Mesendoderm (in vitro differentiated cells): ENCODE data around the gene CARMIL1.

Source experiments
- DNase-seq: peaks from one replicate; pipeline ENCODE4 v3.0.0; 2013
- H2AK5ac ChIP-seq: 2 replicates; pipeline ENCODE4 v1.6.1; 2013; ENCODE audit warnings: low read length, inconsistent platforms
- H2BK120ac ChIP-seq: 2 replicates; pipeline ENCODE4 v1.6.1; 2013; ENCODE audit warnings: low read depth, mild to moderate bottlenecking, low read length, moderate library complexity, mixed read lengths
- H2BK15ac ChIP-seq: replicated peaks from 2 replicates; pipeline ENCODE4 v1.6.1; 2013; ENCODE audit warnings: low read depth, mild to moderate bottlenecking, moderate library complexity
- H2BK5ac ChIP-seq: 2 replicates; pipeline ENCODE4 v1.6.1; 2013; ENCODE audit warnings: low read length, inconsistent platforms
- H3K18ac ChIP-seq: 2 replicates; pipeline ENCODE4 v1.6.1; 2013; ENCODE audit warnings: mild to moderate bottlenecking, low read length, mixed read lengths
- H3K23ac ChIP-seq: one replicate; pipeline ENCODE4 v1.6.1; 2013; ENCODE audit warnings: low read length
- H3K27ac ChIP-seq: 2 replicates; pipeline ENCODE4 v1.5.1; 2013; ENCODE audit warnings: low read depth, mild to moderate bottlenecking, inconsistent platforms, low read length, moderate library complexity
- H3K27me3 ChIP-seq: 2 replicates; pipeline ENCODE4 v1.6.1; 2013; ENCODE audit warnings: low read length, control low read depth, mild to moderate bottlenecking, inconsistent platforms; ENCODE audit not compliant: insufficient read depth, poor library complexity
- H3K36me3 ChIP-seq: 2 replicates; pipeline ENCODE4 v1.6.1; 2013; ENCODE audit warnings: low read length, inconsistent platforms; ENCODE audit not compliant: control insufficient read depth, insufficient read depth
- H3K4ac ChIP-seq: one replicate; pipeline ENCODE4 v1.6.1; 2013; ENCODE audit warnings: low read depth, mild to moderate bottlenecking, low read length, moderate library complexity
- H3K4me1 ChIP-seq: 2 replicates; pipeline ENCODE4 v1.6.1; 2013; ENCODE audit warnings: low read depth, low read length, inconsistent platforms; ENCODE audit not compliant: control insufficient read depth
- H3K4me2 ChIP-seq: 2 replicates; pipeline ENCODE4 v1.6.1; 2013; ENCODE audit warnings: low read length
- H3K4me3 ChIP-seq: 2 replicates; pipeline ENCODE4 v1.5.1; 2013; ENCODE audit warnings: mild to moderate bottlenecking, low read length
- H3K56ac ChIP-seq: one replicate; pipeline ENCODE4 v1.6.1; 2013; ENCODE audit warnings: low read length
- H3K79me1 ChIP-seq: 2 replicates; pipeline ENCODE4 v1.6.1; 2013; ENCODE audit warnings: low read length, inconsistent platforms
- H3K79me2 ChIP-seq: 2 replicates; pipeline ENCODE4 v1.6.1; 2013; ENCODE audit warnings: mild to moderate bottlenecking, low read length; ENCODE audit not compliant: control insufficient read depth, insufficient read depth
- H3K9ac ChIP-seq: 2 replicates; pipeline ENCODE4 v1.6.1; 2013; ENCODE audit warnings: low read length, inconsistent platforms
- H4K5ac ChIP-seq: one replicate; pipeline ENCODE4 v1.6.1; 2013; ENCODE audit warnings: low read length
- H4K8ac ChIP-seq: one replicate; pipeline ENCODE4 v1.6.1; 2013; ENCODE audit warnings: low read depth, mild to moderate bottlenecking, control low read depth, low read length, moderate library complexity
- WGBS: extraction: QIAGEN DNeasy Blood & Tissue Kit; methylation state at CpG from one replicate; pipeline ENCODE4 v1.1.7; 2013; ENCODE audit warnings: low lambda C conversion rate, missing lambda C conversion rate; ENCODE audit not compliant: insufficient coverage; ENCODE audit errors: extremely low coverage; 5-methylcytosine and 5-hydroxymethylcytosine counted together

Gene CARMIL1

DNA sequence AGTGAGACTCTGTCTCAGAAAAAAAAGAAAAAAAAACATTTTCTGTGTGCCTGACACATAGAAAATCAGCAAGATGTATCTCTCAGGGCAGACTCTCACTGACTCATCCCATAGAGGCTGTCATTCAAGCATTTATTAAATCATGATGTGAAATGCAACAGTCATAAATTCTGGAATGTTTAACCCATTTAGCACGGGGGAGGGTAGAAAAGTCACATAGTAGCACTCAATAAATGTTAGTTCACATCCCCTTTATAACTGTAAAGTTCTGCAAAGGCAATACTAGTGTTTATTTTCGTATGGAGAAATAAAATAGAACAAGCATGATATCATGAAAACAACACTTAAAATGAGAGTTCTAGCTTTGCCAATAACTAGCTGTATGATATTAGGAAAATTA, 15.5 kb upstream of the CARMIL1 start:
- H3K4me1 ChIP-seq: no peaks in the 10 kb centered on the region
- no peak overlapping the region for H3K4me2 ChIP-seq
- no peak overlapping the region for H2BK15ac ChIP-seq
- H3K9ac ChIP-seq: no peak overlapping the region
- H3K79me2 ChIP-seq: no peaks in the 10 kb centered on the region
- H4K8ac ChIP-seq: no peak overlapping the region
- H3K27me3 ChIP-seq: no peaks in the 10 kb centered on the region
- no peak overlapping the region for H2BK5ac ChIP-seq
- no peak overlapping the region for H3K4ac ChIP-seq
- no peak overlapping the region for H3K23ac ChIP-seq
- WGBS: no CpG with 5 or more reads among the region's 2 CpGs
- H3K79me1 ChIP-seq: no peaks in the 10 kb centered on the region
- no peak overlapping the region for H3K56ac ChIP-seq
- DNase-seq: no peak
- no peak overlapping the region for H3K27ac ChIP-seq
- no peak overlapping the region for H2BK120ac ChIP-seq
- H3K18ac ChIP-seq: no peak overlapping the region
- no peaks in the 10 kb centered on the region for H3K36me3 ChIP-seq
- no peak overlapping the region for H4K5ac ChIP-seq
- H3K4me3 ChIP-seq: no peak overlapping the region
- no peak overlapping the region for H2AK5ac ChIP-seq

DNA sequence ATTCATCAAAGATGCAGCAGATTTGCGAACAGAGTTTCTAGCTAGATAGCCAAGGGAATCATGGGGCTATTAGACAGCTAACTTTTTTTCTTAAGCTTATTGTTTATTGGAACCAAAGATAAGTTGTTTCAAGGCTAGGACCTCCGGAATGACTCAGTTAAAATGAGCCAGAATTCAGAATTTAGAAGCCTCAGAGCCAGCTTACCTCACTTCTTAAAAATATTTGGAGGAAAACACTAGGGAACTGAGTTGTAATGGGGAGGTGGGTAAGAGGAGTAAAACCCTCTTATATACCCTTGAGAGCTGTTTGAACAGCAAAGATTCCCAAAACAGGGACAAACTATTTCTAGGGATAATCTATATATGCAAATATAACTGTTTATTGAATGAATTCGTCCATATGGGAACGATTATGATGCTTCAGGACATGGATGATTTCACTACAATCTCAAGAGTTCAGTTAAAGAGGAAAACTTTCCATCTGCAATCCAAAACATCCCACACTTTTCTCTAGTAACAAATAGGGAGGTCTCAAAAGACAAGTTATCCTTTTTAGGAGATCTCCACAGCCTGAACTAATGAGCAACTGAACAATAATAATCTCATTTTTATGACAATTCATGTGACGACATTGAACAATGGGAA, 12.6 kb upstream of the CARMIL1 start:
- Histone ChIP-seq H2BK15ac (no peak overlapping the region), H3K4me1 (no peaks in the 10 kb centered on the region), H4K8ac (no peak overlapping the region), H3K27ac (no peak overlapping the region), H3K36me3 (no peaks in the 10 kb centered on the region), H3K56ac (no peak overlapping the region), H3K18ac (no peak overlapping the region), H3K9ac (no peak overlapping the region), H3K27me3 (no peaks in the 10 kb centered on the region), H2BK5ac (no peak overlapping the region), H4K5ac (no peak overlapping the region), H3K4ac (no peak overlapping the region), H3K23ac (no peak overlapping the region), H3K4me3 (no peak overlapping the region), H2AK5ac (no peak overlapping the region), H2BK120ac (no peak overlapping the region), H3K79me1 (no peaks in the 10 kb centered on the region), H3K4me2 (no peak overlapping the region), H3K79me2 (no peaks in the 10 kb centered on the region)
- no CpG with 5 or more reads among the region's 5 CpGs for WGBS
- DNase-seq: no peak

DNA sequence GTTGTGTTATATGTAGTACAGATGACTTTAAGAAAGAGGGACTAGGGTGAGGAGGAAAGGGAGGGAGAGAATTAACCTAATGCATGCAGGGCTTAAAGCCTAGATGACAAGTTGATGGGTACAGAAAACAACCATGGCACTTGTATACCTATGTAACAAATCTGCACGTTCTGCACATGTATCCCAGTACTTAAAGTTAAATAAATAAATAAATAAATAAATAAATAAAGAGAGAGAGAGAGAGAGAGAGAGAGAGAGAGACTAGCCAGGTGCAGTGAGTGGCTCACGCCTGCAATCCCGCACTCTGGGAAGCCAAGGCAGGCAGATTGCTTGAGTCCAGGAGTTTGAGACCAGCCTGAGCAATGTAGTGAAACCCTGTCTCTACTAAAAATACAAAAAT, 11.5 kb upstream of the CARMIL1 start:
- Histone ChIP-seq H3K18ac (no peak overlapping the region), H4K8ac (no peak overlapping the region), H3K4me1 (no peaks in the 10 kb centered on the region), H3K9ac (no peak overlapping the region), H3K4me2 (no peak overlapping the region), H2AK5ac (no peak overlapping the region), H3K27ac (no peak overlapping the region), H2BK5ac (no peak overlapping the region), H2BK15ac (no peak overlapping the region), H3K4ac (no peak overlapping the region), H3K36me3 (no peaks in the 10 kb centered on the region), H2BK120ac (no peak overlapping the region), H4K5ac (no peak overlapping the region), H3K79me1 (no peaks in the 10 kb centered on the region), H3K4me3 (no peak overlapping the region), H3K27me3 (no peaks in the 10 kb centered on the region), H3K56ac (no peak overlapping the region), H3K79me2 (no peaks in the 10 kb centered on the region), H3K23ac (no peak overlapping the region)
- no peak for DNase-seq
- no CpG with 5 or more reads among the region's 3 CpGs for WGBS

DNA sequence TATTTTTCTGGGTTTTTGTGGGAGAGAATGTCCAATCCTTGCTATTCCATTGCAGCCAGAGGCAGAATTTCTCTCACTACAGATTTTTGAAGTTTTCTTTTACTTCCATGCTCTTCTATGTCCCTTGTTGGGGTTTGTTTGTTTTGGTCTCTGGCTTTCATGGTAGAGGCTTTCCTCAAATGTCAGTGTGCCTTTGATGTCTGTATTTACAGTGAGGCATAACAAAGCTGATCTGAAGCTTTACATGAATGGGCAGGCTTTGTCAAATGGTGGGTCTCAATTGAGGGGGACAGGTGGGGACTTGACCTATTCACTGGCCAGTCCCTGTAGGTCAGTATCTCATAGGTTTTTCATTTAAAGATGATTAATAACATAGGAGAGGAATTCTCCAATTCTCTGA, 8.6 kb upstream of the CARMIL1 start:
- Histone ChIP-seq H3K27ac (no peak overlapping the region), H3K9ac (no peak overlapping the region), H2BK5ac (no peak overlapping the region), H3K4ac (no peak overlapping the region), H3K79me1 (no peaks in the 10 kb centered on the region), H2AK5ac (no peak overlapping the region), H3K18ac (no peak overlapping the region), H3K36me3 (no peaks in the 10 kb centered on the region), H4K8ac (no peak overlapping the region), H2BK120ac (no peak overlapping the region), H3K56ac (no peak overlapping the region), H3K79me2 (no peaks in the 10 kb centered on the region), H3K4me3 (no peak overlapping the region), H3K23ac (no peak overlapping the region), H2BK15ac (no peak overlapping the region), H3K4me2 (no peak overlapping the region), H4K5ac (no peak overlapping the region), H3K27me3 (no peaks in the 10 kb centered on the region), H3K4me1 (no peaks in the 10 kb centered on the region)
- DNase-seq: no peak

DNA sequence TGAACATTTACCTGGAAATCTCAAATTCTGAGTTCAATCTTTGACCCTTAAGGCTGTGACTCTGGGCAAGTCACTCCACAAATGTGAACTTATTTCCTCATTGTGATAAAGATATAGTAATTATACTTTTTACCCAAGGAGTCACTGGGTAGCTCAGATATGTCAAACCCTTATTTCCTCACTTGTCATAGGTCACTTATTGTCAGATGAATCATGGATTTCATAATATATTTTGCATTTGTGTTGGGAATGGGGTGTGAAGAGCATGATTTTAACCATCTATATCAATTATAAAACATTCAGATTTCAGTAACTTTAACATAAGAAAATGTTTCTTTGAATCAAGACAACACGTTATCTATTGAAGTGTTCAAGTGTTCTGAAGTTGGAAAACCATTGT, 3.7 kb upstream of the CARMIL1 start:
- Histone ChIP-seq H3K4me1 (peaks cover 7% of the 10 kb centered on the region), H3K27ac (no peak overlapping the region), H3K56ac (no peak overlapping the region), H3K4me2 (no peak overlapping the region), H3K36me3 (no peaks in the 10 kb centered on the region), H2BK5ac (no peak overlapping the region), H3K79me2 (no peaks in the 10 kb centered on the region), H3K4ac (no peak overlapping the region), H2AK5ac (no peak overlapping the region), H3K18ac (no peak overlapping the region), H4K5ac (no peak overlapping the region), H3K79me1 (no peaks in the 10 kb centered on the region), H2BK15ac (no peak overlapping the region), H3K4me3 (no peak overlapping the region), H3K27me3 (no peaks in the 10 kb centered on the region), H3K9ac (no peak overlapping the region), H3K23ac (no peak overlapping the region), H2BK120ac (no peak overlapping the region), H4K8ac (no peak overlapping the region)
- no CpG with 5 or more reads among the region's 1 CpG for WGBS
- DNase-seq: no peak

DNA sequence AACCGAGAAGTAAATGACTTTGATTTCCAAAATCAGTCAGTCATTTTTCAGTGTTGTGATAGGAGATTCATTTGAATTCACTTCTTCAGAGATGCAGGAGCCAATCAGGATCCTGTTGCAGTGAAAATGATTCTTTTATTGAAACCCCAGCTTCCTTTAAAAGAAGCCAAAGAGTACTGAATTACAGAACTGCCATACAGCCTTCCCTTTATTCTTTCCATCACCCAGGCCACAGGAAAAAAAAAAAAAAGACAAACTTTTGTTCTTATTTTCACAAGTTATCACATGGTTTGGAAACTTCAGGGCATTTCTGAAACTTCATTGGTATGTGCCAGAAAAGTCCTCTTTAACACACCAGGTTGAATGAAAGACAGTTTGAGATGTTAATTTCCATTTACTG, 1.8 kb upstream of the CARMIL1 start:
- no peak overlapping the region for H2BK5ac ChIP-seq
- no peaks in the 10 kb centered on the region for H3K36me3 ChIP-seq
- no peak overlapping the region for H2BK120ac ChIP-seq
- no peak overlapping the region for H2BK15ac ChIP-seq
- no peaks in the 10 kb centered on the region for H3K27me3 ChIP-seq
- no peak overlapping the region for H3K56ac ChIP-seq
- no peak overlapping the region for H3K23ac ChIP-seq
- DNase-seq: no peak
- no peak overlapping the region for H2AK5ac ChIP-seq
- H3K4me3 ChIP-seq: no peak overlapping the region
- no peak overlapping the region for H4K5ac ChIP-seq
- no peak overlapping the region for H4K8ac ChIP-seq
- H3K18ac ChIP-seq: no peak overlapping the region
- H3K9ac ChIP-seq: no peak overlapping the region
- peaks cover 1% of the 10 kb centered on the region for H3K79me2 ChIP-seq
- H3K27ac ChIP-seq: no peak overlapping the region
- no peak overlapping the region for H3K4me2 ChIP-seq
- peaks cover 1% of the 10 kb centered on the region for H3K79me1 ChIP-seq
- WGBS: no CpG with 5 or more reads among the region's 1 CpG
- no peak overlapping the region for H3K4ac ChIP-seq
- peaks cover 12% of the 10 kb centered on the region for H3K4me1 ChIP-seq
